ENCODE measurements around the gene TMEM266. TPM values are rescaled to one million over a fixed set of nuclear protein-coding genes. Genes with fewer than 3 reads are reported as not detected.
A peak's percentile ranks its signal among the peaks of the same experiment; 100 is the strongest.

The TMEM266 gene
- polyA plus RNA-seq, 3 donors = not detected

- no peak for DNase-seq
- no peak overlapping the region for H2AFZ ChIP-seq (ENCODE audit: insufficient read depth, low read depth, low read length, poor library complexity, severe bottlenecking)
- no peaks in the 10 kb centered on the region for H3K9me3 ChIP-seq (replicated peaks in 1 of 2; ENCODE audit: control insufficient read depth in 1 of 2, insufficient read depth in 1 of 2, low read length in 2 of 2)
- H3K4me1 ChIP-seq (ENCODE audit: control insufficient read depth in 1 of 2, insufficient read depth in 2 of 2, low read length in 2 of 2) = peaks cover 11 to 14% of the 10 kb centered on the region in 2 donors
- Mint-ChIP-seq H3K27me3 (ENCODE audit: low read depth in 3 of 3) (peaks cover 6 to 17% (median 12%) of the 10 kb centered on the region in 3 donors), H3K27ac (peak overlapping the region in 2 of 7 donors; percentile 51 to 52), H3K4me3 (peak overlapping the region in 1 of 2 donors; percentile 81), H3K9me3 (peaks cover 0 to 3% (median 0%) of the 10 kb centered on the region in 7 donors), H3K36me3 (peaks cover 0 to 2% of the 10 kb centered on the region in 2 donors), H3K4me1 (peaks cover 21% of the 10 kb centered on the region)
- peak overlapping the region; percentile 7 for H3K4me2 ChIP-seq (replicated peaks; ENCODE audit: extremely low read depth, low read length, poor library complexity, severe bottlenecking)
- no peak overlapping the region for H3K9ac ChIP-seq (ENCODE audit: insufficient read depth, low read length, poor library complexity, severe bottlenecking)
- no peaks in the 10 kb centered on the region for H3K79me2 ChIP-seq (ENCODE audit: insufficient read depth, low read length)
- H3K27me3 ChIP-seq (ENCODE audit: control insufficient read depth in 2 of 2, insufficient read depth in 2 of 2, low read length in 2 of 2) = peaks cover 11 to 16% of the 10 kb centered on the region in 2 donors
- intact Hi-C loops (cut with micrococcal nuclease) = no loop called here
- no peak overlapping the region for H3K4me3 ChIP-seq (replicated peaks in 1 of 3; ENCODE audit: low read depth in 2 of 3, low read length in 3 of 3)
- TF ChIP-seq CTCF (IDR thresholded peaks at IDR 0.05) = no peak
- H3K27ac ChIP-seq (ENCODE audit: low read depth in 1 of 2, low read length in 2 of 2) = peak overlapping the region in 1 of 2 donors; percentile 8
- H4K20me1 ChIP-seq (ENCODE audit: insufficient read depth, low read length) = no peaks in the 10 kb centered on the region
- no peaks in the 10 kb centered on the region for H3K36me3 ChIP-seq (replicated peaks in 1 of 2; ENCODE audit: control insufficient read depth in 1 of 2, insufficient read depth in 2 of 2, low read length in 2 of 2)
- WGBS (ENCODE audit: insufficient coverage) = 20% methylated on average over 1 of the region's 5 CpGs
Measured at GRCh38 chr15:76065793-76066192, 6.0 kb downstream of the TMEM266 start.

DNA sequence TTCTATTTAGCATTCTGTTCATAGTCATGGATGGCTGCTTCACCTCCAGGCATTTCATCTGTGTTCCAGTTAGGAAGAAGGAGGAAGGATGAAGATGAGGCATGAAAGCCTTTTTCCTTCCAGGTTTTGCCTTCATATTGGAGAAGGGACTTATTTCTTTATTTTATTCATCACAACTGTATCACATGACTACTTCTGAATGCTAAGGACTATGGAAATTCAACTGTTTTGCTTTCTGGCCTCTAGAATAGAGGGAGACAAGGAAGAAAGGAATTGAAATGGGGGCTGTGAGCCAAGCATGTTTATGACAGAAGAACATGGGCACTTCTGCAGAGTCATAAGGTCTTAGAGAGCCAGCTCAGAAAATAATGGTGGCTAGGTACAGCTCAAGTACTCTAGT is 10.4 kb downstream of the TMEM266 start:
- Histone ChIP-seq H3K4me2 (replicated peaks; ENCODE audit: extremely low read depth, low read length, poor library complexity, severe bottlenecking) (no peak overlapping the region), H3K9me3 (replicated peaks in 1 of 2; ENCODE audit: control insufficient read depth in 1 of 2, insufficient read depth in 1 of 2, low read length in 2 of 2) (no peaks in the 10 kb centered on the region), H3K4me3 (replicated peaks in 1 of 3; ENCODE audit: low read depth in 2 of 3, low read length in 3 of 3) (no peak overlapping the region), H3K36me3 (replicated peaks in 1 of 2; ENCODE audit: control insufficient read depth in 1 of 2, insufficient read depth in 2 of 2, low read length in 2 of 2) (no peaks in the 10 kb centered on the region), H3K79me2 (ENCODE audit: insufficient read depth, low read length) (no peaks in the 10 kb centered on the region), H2AFZ (ENCODE audit: insufficient read depth, low read depth, low read length, poor library complexity, severe bottlenecking) (no peak overlapping the region), H3K27ac (ENCODE audit: low read depth in 1 of 2, low read length in 2 of 2) (no peak overlapping the region), H4K20me1 (ENCODE audit: insufficient read depth, low read length) (no peaks in the 10 kb centered on the region), H3K27me3 (ENCODE audit: control insufficient read depth in 2 of 2, insufficient read depth in 2 of 2, low read length in 2 of 2) (no peaks in the 10 kb centered on the region), H3K9ac (ENCODE audit: insufficient read depth, low read length, poor library complexity, severe bottlenecking) (no peak overlapping the region), H3K4me1 (ENCODE audit: control insufficient read depth in 1 of 2, insufficient read depth in 2 of 2, low read length in 2 of 2) (peaks cover 17 to 18% of the 10 kb centered on the region in 2 donors)
- Mint-ChIP-seq H3K27ac (no peak overlapping the region), H3K4me3 (no peak overlapping the region), H3K4me1 (peaks cover 20% of the 10 kb centered on the region), H3K27me3 (ENCODE audit: low read depth in 3 of 3) (no peaks in the 10 kb centered on the region), H3K36me3 (no peaks in the 10 kb centered on the region), H3K9me3 (peaks cover 0 to 3% (median 0%) of the 10 kb centered on the region in 7 donors)
- DNase-seq = no peak
- TF ChIP-seq CTCF (IDR thresholded peaks at IDR 0.05) = no peak
- intact Hi-C loops (cut with micrococcal nuclease) = no loop called here

All from CD14-positive monocyte (primary cell).